ENCODE data around the gene APCDD1. TPM values are rescaled to one million over a fixed set of nuclear protein-coding genes. Genes with fewer than 3 reads are reported as not detected.

The APCDD1 gene
- total and polyA plus RNA-seq, 2 experiments from 2014 or later: 0.31 to 1.0 TPM

DNA sequence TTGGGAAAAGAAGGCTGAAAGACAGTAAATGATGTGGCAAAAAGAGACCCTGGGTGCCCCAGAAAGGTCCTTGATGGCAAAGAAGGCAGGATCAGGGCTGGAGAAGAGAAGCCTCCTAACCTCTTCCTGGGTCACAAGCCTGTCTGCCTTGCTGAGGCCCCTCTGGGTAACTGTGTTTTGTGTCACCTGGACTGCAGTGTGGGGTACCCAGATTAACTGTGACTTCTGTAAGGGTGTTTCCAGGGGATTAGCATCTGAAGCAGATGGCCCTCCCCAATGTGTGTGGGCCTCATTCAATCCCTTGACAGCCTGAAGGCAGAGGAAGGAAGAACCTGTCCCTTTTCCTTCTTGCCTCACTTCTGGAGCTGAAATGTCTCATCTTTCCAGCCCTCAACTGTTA is 35.6 kb upstream of the APCDD1 start:
- H3K27ac Mint-ChIP-seq: no peak overlapping the region
- Histone ChIP-seq H3K4me3 (no peak overlapping the region), H3K27ac (ENCODE audit: low read depth) (no peak overlapping the region), H3F3A (replicated peaks; ENCODE audit: low read depth) (no peaks in the 10 kb centered on the region), H3K36me3 (ENCODE audit: insufficient read depth) (no peaks in the 10 kb centered on the region), H3K79me2 (replicated peaks; ENCODE audit: insufficient read depth) (no peaks in the 10 kb centered on the region), H4K20me1 (replicated peaks; ENCODE audit: insufficient read depth) (no peaks in the 10 kb centered on the region), H3K4me2 (no peak overlapping the region), H3K27me3 (ENCODE audit: insufficient read depth) (no peaks in the 10 kb centered on the region), H3K4me1 (ENCODE audit: insufficient read depth) (no peaks in the 10 kb centered on the region), H3K9me2 (ENCODE audit: insufficient read depth) (peaks cover 5% of the 10 kb centered on the region), H2AFZ (no peak overlapping the region)
- no peaks in the 10 kb centered on the region for H3K36me3 Mint-ChIP-seq (ENCODE audit: low read depth)
- peaks cover 11% of the 10 kb centered on the region for H3K27me3 Mint-ChIP-seq (ENCODE audit: insufficient read depth, low read depth, poor library complexity)
- no peak for ATAC-seq
- TF ChIP-seq JUNB (IDR thresholded peaks at IDR 0.05; ENCODE audit: unreplicated experiment) (no peak), ZNF462 (CRISPR knock-in tag; IDR thresholded peaks at IDR 0.05) (no peak), NANOG (IDR thresholded peaks at IDR 0.05; ENCODE audit: borderline replicate concordance) (no peak), STAT1 (IDR thresholded peaks at IDR 0.05; ENCODE audit: unreplicated experiment) (no peak), EZH2 (IDR thresholded peaks at IDR 0.05; ENCODE audit: low read depth, unreplicated experiment) (no peak), POLR2AphosphoS5 (IDR thresholded peaks at IDR 0.05; ENCODE audit: low read depth) (no peak), ZNF114 (CRISPR knock-in tag; IDR thresholded peaks at IDR 0.05) (no peak), CREB1 (CRISPR knock-in tag; IDR thresholded peaks at IDR 0.05; ENCODE audit: low read depth) (no peak), EZH2phosphoT487 (IDR thresholded peaks at IDR 0.05; ENCODE audit: unreplicated experiment) (no peak), ZNF331 (CRISPR knock-in tag; IDR thresholded peaks at IDR 0.05; ENCODE audit: low read depth) (no peak)
- TF ChIP-seq, protein P1, sequence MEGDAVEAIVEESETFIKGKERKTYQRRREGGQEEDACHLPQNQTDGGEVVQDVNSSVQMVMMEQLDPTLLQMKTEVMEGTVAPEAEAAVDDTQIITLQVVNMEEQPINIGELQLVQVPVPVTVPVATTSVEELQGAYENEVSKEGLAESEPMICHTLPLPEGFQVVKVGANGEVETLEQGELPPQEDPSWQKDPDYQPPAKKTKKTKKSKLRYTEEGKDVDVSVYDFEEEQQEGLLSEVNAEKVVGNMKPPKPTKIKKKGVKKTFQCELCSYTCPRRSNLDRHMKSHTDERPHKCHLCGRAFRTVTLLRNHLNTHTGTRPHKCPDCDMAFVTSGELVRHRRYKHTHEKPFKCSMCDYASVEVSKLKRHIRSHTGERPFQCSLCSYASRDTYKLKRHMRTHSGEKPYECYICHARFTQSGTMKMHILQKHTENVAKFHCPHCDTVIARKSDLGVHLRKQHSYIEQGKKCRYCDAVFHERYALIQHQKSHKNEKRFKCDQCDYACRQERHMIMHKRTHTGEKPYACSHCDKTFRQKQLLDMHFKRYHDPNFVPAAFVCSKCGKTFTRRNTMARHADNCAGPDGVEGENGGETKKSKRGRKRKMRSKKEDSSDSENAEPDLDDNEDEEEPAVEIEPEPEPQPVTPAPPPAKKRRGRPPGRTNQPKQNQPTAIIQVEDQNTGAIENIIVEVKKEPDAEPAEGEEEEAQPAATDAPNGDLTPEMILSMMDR (conservative IDR thresholded peaks at IDR 0.05; ENCODE audit: low read depth in 2 of 2): no peak
- TF ChIP-seq, protein P2, sequence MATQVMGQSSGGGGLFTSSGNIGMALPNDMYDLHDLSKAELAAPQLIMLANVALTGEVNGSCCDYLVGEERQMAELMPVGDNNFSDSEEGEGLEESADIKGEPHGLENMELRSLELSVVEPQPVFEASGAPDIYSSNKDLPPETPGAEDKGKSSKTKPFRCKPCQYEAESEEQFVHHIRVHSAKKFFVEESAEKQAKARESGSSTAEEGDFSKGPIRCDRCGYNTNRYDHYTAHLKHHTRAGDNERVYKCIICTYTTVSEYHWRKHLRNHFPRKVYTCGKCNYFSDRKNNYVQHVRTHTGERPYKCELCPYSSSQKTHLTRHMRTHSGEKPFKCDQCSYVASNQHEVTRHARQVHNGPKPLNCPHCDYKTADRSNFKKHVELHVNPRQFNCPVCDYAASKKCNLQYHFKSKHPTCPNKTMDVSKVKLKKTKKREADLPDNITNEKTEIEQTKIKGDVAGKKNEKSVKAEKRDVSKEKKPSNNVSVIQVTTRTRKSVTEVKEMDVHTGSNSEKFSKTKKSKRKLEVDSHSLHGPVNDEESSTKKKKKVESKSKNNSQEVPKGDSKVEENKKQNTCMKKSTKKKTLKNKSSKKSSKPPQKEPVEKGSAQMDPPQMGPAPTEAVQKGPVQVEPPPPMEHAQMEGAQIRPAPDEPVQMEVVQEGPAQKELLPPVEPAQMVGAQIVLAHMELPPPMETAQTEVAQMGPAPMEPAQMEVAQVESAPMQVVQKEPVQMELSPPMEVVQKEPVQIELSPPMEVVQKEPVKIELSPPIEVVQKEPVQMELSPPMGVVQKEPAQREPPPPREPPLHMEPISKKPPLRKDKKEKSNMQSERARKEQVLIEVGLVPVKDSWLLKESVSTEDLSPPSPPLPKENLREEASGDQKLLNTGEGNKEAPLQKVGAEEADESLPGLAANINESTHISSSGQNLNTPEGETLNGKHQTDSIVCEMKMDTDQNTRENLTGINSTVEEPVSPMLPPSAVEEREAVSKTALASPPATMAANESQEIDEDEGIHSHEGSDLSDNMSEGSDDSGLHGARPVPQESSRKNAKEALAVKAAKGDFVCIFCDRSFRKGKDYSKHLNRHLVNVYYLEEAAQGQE (IDR thresholded peaks at IDR 0.05; ENCODE audit: unreplicated experiment): no peak
- TF ChIP-seq, protein P3, sequence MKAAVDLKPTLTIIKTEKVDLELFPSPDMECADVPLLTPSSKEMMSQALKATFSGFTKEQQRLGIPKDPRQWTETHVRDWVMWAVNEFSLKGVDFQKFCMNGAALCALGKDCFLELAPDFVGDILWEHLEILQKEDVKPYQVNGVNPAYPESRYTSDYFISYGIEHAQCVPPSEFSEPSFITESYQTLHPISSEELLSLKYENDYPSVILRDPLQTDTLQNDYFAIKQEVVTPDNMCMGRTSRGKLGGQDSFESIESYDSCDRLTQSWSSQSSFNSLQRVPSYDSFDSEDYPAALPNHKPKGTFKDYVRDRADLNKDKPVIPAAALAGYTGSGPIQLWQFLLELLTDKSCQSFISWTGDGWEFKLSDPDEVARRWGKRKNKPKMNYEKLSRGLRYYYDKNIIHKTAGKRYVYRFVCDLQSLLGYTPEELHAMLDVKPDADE (IDR thresholded peaks at IDR 0.05): no peak
- DNase-seq (ENCODE audit: low spot score): no peak
- H3K9me3 Mint-ChIP-seq: no peaks in the 10 kb centered on the region
- H3K4me3 Mint-ChIP-seq: no peak overlapping the region
- H3K4me1 Mint-ChIP-seq: peaks cover 9% of the 10 kb centered on the region; the same call in 2 of the 3 replicates

All from GM23338 (cell line).